DMS53 treated with DMSO at 0.1 percent for 48 hours (cell line): ENCODE results near the gene NUP88.
"Not testable (repeated sequence)": the region's sequence is repeated elsewhere in the genome, so short reads cannot be mapped to it uniquely, and the experiment has no call there.

ENCODE experiments used
- DNase-seq: peaks from one replicate; lab custom pipeline; 2025; ENCODE audit not compliant: unreplicated experiment; lab: John Stamatoyannopoulos, UW

NUP88 gene

GRCh38 chr17:5419356-5419958, at the start of gene NUP88:
NUP88 (minus strand) TSS chr17:5419662; CDS start chr17:5419650, 12 bp downstream.
- peak; percentile 90 for DNase-seq

DNA sequence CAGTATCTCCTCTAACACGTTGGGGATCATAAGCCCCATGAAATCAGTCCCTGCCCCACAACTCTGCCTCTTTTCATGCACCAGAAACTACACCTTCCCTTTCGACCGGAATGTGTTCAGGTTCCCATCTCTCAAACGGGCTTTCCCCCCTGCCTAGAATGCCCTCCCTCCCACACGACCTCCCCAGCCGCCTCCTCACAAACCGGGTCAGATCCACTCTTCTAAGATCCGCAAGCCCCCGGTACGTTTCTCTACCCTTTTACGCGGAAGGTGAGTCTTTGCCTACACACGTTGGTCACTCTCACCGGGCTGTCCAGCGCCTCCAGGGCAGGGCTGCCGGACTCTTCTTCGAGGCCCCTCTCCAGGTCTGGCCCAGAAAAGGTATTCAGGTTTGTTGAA, 48.6 kb upstream of the NUP88 start:
- no peak for DNase-seq

GRCh38 chr17:5467416-5467815, 48.0 kb upstream of the NUP88 start:
- no peak for DNase-seq

DNA sequence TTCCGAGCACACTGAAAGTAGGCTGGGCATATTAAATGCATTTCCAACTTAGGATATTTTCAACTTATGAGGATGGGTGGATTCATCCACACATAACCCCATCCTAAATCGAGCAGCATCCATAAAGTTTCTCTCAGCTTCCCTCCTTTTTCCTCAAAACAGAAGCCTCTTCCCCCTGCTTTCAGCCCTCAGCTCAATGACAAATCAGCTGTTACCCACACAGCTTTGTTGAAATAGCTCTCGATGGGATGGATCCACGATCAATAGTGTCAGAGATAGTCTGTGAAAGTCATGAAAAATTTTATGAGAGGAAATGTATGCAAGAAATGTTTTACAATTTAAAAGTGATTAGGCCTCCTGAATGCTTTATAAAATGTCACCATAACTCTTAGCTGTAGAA, 46.8 kb upstream of the NUP88 start:
- no peak for DNase-seq

- DNase-seq = no peak
Measured at GRCh38 chr17:5464717-5465507, 45.5 kb upstream of the NUP88 start.

DNA sequence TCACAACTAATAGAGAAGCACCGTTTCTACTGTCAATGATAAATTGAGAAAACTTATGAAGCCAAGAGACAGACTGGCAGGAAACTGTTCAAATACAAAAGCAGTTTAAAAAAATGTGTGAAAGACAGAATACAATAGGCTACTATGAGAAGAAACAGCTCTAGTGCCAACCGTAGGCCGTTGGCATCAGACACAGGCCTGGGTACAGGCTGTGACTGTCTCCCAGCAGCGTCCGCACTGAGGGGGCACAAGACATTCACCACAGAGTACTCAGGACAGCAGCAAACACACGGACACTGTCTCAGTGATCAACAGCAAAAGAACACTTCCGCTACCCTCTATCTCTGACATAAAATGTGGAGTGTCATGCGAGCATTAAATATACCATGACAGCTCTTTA, 27.3 kb upstream of the NUP88 start:
- no peak for DNase-seq

DNA sequence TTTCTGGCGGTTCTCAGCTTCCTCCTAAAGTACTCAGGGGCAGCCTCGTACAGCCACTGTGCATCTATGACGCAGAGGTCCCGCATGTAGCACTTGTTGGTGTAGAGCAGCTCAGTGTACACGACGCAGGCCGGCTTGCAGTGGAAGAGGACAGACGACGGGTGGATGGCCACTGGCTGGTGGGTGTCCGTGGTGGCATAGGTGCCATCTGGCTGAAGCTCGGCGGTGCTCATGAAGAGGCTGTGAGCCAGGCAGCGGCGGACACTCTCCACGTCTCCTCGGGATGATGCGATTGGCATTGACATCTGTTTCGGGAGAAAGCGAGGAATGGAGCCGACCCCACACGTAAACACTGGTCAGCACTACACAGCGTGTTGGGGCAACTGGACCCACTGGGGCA, 24.7 kb upstream of the NUP88 start:
- DNase-seq = no peak

DNA sequence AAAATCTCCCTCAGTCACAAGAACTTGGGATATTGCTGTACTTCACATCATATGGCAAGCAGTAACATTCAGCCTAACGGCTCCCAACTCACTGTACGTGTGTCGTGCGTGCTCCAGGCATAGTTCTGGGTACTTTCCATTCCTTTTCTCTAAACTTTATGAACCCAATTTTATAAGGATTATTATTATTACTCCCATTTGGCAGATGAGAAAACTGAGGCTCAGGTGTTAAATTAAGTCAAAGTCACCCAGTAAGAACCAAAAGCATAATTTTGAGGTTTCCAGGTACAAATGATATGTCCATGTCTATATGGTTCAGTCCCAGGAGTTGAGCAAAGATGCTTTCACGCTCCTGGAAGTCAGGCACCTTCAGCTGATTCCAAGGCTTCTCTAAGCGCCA, 24.3 kb upstream of the NUP88 start:
- DNase-seq = no peak

DNA sequence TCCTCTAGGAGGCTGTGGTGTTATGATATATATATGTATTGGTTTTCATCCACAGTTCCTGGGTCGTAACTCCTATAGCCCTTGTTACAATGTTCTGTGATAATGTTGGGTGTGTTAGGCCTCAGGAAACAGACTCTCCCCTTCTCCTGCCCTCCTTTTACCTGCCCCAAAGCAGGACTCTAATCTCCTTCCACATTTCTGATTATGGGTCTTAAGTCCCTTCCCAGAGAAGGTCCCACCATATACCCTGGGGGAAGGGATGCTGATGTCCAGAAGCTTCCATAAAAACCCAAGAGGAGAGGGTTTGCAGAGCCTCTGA, 19.9 kb upstream of the NUP88 start:
- DNase-seq = no peak

DNA sequence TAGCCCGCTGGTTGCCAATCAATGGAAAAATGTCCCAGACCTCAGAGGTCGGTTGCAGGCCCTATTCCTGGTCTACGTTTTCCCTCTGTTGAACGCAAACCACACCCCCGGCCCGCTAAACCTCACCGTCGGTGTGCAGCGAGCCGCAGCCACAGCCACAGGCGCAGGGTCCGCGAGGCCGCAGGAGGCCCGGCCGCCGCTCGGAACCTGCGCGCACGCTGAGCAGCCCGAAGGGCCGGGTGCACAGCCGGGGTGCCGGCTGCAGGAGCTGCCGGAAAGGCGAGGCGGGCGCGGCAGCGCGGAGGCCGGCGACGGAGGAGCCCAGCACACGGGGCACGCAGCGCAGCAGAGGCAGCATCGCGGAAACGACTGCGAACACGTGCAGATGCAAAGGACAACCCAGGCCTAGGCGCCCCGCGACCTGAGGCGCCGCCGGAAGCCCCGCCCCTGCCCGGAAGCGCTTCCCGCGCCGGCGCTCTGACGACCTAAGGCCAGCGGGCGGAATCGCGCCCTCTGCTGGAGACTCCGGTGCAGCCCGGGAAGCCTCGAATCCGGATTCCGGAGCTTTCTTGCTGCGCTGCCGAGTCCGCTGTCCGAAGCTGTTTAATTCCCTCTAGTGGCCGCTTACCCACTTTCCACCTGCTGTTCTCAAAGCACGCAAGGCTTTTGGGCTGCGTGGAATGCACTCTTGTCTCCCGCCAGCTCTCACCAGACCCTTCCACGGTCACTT, 19.4 kb upstream of the NUP88 start, which contains the start of gene C1QBP:
TSS of gene C1QBP (minus strand) at position 440 of the 730 bp plus-strand sequence. CDS start at position 358, 82 bp downstream.
- peak; percentile 74 for DNase-seq

GRCh38 chr17:5437721-5438317, 18.4 kb upstream of the NUP88 start:
- DNase-seq = no peak

DNA sequence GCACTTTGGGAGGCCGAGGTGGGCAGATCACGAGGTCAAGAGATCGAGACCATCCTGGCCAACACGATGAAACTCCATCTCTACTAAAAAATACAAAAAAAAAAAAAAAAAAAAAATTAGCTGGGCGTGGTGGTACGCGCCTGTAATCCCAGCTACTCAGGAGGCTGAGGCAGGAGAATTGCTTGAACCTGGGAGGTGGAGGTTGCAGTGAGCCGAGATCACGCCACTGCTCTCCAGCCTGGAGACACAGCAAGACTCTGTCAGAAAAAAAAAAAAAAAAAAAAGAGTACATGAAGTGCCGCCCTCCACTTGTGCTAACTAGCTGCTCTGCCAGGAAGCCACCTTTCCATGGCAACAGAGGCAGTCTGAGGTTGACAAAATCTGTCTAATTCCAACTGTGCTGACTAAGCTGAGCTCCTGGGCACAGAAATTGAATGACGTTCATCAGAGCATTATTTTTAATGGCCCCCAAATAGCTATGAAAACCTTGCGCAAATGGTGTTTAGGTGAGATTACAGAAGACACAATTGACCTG, 16.4 kb upstream of the NUP88 start:
- DNase-seq = not testable (repeated sequence)

GRCh38 chr17:5434984-5435383, 15.5 kb upstream of the NUP88 start:
- DNase-seq = no peak

- no peak for DNase-seq
Measured at GRCh38 chr17:5431949-5432556, 12.6 kb upstream of the NUP88 start.

- DNase-seq = not testable (repeated sequence)
Measured at GRCh38 chr17:5431234-5431633, 11.8 kb upstream of the NUP88 start.

DNA sequence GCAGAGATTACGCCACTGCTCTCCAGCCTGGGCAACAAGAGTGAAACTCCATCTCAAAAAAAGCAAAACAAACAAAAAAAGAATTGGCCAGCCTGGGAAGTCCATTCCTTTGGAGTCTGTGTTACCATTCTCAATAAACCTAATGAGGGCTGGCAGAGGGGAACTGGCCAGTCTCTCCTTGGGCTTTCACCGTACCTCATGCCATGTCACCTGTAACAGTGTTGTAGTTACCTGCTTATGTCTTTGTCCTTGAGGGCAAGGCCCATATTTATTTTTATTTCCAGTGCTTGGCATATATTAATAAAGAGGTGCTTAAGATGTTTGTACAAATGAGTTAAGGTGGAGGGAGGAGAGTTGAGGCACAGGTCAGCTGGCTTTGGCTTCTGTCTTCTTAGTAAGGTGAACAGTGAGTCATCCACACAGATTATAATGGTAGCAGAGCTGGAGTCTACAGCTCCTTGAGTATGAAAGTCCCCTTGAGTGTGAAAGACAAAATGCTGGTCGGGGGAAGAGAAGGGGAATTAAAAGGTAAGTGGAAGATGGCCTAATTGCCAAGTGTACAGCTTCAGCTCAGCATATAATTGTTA, 11.0 kb upstream of the NUP88 start:
- no peak for DNase-seq

- DNase-seq = peak; percentile 86
Measured at GRCh38 chr17:5429191-5429887, 9.9 kb upstream of the NUP88 start.

- DNase-seq = no peak
Measured at GRCh38 chr17:5425826-5426225, 6.4 kb upstream of the NUP88 start.

GRCh38 chr17:5424909-5425308, 5.4 kb upstream of the NUP88 start:
- no peak for DNase-seq

GRCh38 chr17:5422505-5422904, 3.0 kb upstream of the NUP88 start:
- DNase-seq = no peak
